Liver (tissue), 9 donors: Measurements from ENCODE around the gene STUM. TPM values are rescaled to one million over a fixed set of nuclear protein-coding genes. Genes with fewer than 3 reads are reported as not detected.

Experiments
- DNase-seq: peaks from one replicate; pipeline ENCODE4 v3.0.0-alpha.2; 2017; ENCODE audit warnings: low spot score
- H3K27ac ChIP-seq, 2 donors: one replicate each; pipeline ENCODE4 v1.7.0; 2013; ENCODE audit warnings: inconsistent platforms in 2 of 2, low read length in 2 of 2, control low read depth in 1 of 2, low read depth in 1 of 2, mild to moderate bottlenecking in 1 of 2
- H3K27me3 ChIP-seq, 4 donors: one replicate each; pipeline versions ENCODE4 v1.6.1 to v1.7.0; 2013; ENCODE audit warnings: low read length in 3 of 4, inconsistent platforms in 1 of 4, mild to moderate bottlenecking in 1 of 4, moderate library complexity in 1 of 4; ENCODE audit not compliant: control insufficient read depth in 4 of 4, insufficient read depth in 4 of 4
- H3K36me3 ChIP-seq, 4 donors: one replicate each; pipeline versions ENCODE4 v1.6.1 to v1.7.0; 2013; ENCODE audit warnings: low read length in 3 of 4, mild to moderate bottlenecking in 3 of 4, low read depth in 1 of 4, moderate library complexity in 1 of 4; ENCODE audit not compliant: control insufficient read depth in 4 of 4, insufficient read depth in 3 of 4
- H3K4me1 ChIP-seq, 4 donors: one replicate each; pipeline versions ENCODE4 v1.6.1 to v1.7.0; 2013; ENCODE audit warnings: low read length in 3 of 4, mild to moderate bottlenecking in 3 of 4, moderate library complexity in 1 of 4; ENCODE audit not compliant: control insufficient read depth in 4 of 4, insufficient read depth in 4 of 4
- H3K4me3 ChIP-seq, 3 donors: one replicate each; pipeline versions ENCODE4 v1.6.1 to v1.7.0; 2013; ENCODE audit warnings: low read length in 3 of 3, control low read depth in 1 of 3, low read depth in 1 of 3, mild to moderate bottlenecking in 1 of 3
- H3K9ac ChIP-seq, 2 donors: one replicate each; pipeline ENCODE4 v1.7.0; 2013; ENCODE audit warnings: low read length in 2 of 2, mild to moderate bottlenecking in 2 of 2, moderate library complexity in 2 of 2, control low read depth in 1 of 2, low read depth in 1 of 2
- H3K9me3 ChIP-seq, 4 donors: one replicate each; pipeline versions ENCODE4 v1.6.1 to v1.7.0; 2013; ENCODE audit warnings: low read length in 3 of 4; ENCODE audit not compliant: control insufficient read depth in 4 of 4
- EGR1 ChIP-seq, 2 donors: IDR thresholded peaks; 2 replicates each; pipeline ENCODE4 v1.6.1; 2016 to 2018; ENCODE audit warnings: antibody characterized with exemption in 2 of 2, low read depth in 2 of 2
- FOXA1 ChIP-seq: IDR thresholded peaks from 2 replicates; pipeline ENCODE4 v1.6.1; 2016; ENCODE audit warnings: antibody characterized with exemption
- FOXA2 ChIP-seq: IDR thresholded peaks from 2 replicates; pipeline ENCODE4 v1.6.1; 2016; ENCODE audit warnings: antibody characterized with exemption
- HNF4A ChIP-seq, 2 donors: conservative IDR thresholded peaks; 2 replicates each; pipeline ENCODE4 v1.6.1; 2016; ENCODE audit warnings: antibody characterized with exemption in 2 of 2, mild to moderate bottlenecking in 2 of 2
- RAD21 ChIP-seq, 2 donors: IDR thresholded peaks; 2 replicates each; pipeline ENCODE4 v1.6.1; 2016; ENCODE audit warnings: antibody characterized with exemption in 2 of 2, mild to moderate bottlenecking in 2 of 2
- RXRA ChIP-seq, 2 donors: IDR thresholded peaks; 2 replicates each; pipeline ENCODE4 v1.6.1; 2017 to 2018; ENCODE audit warnings: antibody characterized with exemption in 2 of 2, mild to moderate bottlenecking in 1 of 2
- YY1 ChIP-seq: IDR thresholded peaks from 2 replicates; pipeline ENCODE4 v1.6.1; 2016; ENCODE audit warnings: antibody characterized with exemption, mild to moderate bottlenecking
- WGBS: extraction: QIAGEN DNeasy Blood & Tissue Kit; methylation state at CpG from one replicate; pipeline ENCODE4 v1.1.7; 2013; 5-methylcytosine and 5-hydroxymethylcytosine counted together
- polyA plus RNA-seq, 2 donors: library from polyadenylated mRNA; stranded (reverse) in 1 of 2; unstranded in 1 of 2; fragments of 200-250 nt in 1 of 2; fragments of >200 nt in 1 of 2; fragmentation: Nextera tagmentation in 1 of 2; extraction: Ambion mirVana in 1 of 2; gene quantifications; one replicate each; pipeline versions ENCODE4 v1.2.1 to v1.2.3, GENCODE V29; 2013 to 2015
- total RNA-seq, 2 donors: library from RNA; depleted of rRNA; stranded (reverse); fragments of >200 nt; gene quantifications; one replicate each; pipeline ENCODE4 v1.2.3, GENCODE V29; 2014
- TF ChIP-seq, protein P1 (sequence below): fragments of 150-350 bp; IDR thresholded peaks from 2 replicates; pipeline ENCODE4 v1.5.1; 2017; ENCODE audit warnings: improper control_type of control experiment, low read depth, low read length; ENCODE audit not compliant: missing input control
- TF ChIP-seq, protein P2 (sequence below): IDR thresholded peaks from 2 replicates; pipeline ENCODE4 v1.6.1; 2016; ENCODE audit warnings: antibody characterized with exemption, mild to moderate bottlenecking
- TF ChIP-seq, protein P3 (sequence below): IDR thresholded peaks from 2 replicates; pipeline ENCODE4 v1.6.1; 2016; ENCODE audit warnings: antibody characterized with exemption
- TF ChIP-seq, protein P4 (sequence below): IDR thresholded peaks from 2 replicates; pipeline ENCODE4 v1.6.1; 2016; ENCODE audit warnings: antibody characterized with exemption
- donor health status: healthy.
- donor health status: healthy.
- donor health status: healthy.
- donor health status: healthy.
- donor health status: healthy.

The STUM gene
- total and polyA plus RNA-seq, 4 donors = 0.03 to 0.14 (median 0.07) TPM

DNA sequence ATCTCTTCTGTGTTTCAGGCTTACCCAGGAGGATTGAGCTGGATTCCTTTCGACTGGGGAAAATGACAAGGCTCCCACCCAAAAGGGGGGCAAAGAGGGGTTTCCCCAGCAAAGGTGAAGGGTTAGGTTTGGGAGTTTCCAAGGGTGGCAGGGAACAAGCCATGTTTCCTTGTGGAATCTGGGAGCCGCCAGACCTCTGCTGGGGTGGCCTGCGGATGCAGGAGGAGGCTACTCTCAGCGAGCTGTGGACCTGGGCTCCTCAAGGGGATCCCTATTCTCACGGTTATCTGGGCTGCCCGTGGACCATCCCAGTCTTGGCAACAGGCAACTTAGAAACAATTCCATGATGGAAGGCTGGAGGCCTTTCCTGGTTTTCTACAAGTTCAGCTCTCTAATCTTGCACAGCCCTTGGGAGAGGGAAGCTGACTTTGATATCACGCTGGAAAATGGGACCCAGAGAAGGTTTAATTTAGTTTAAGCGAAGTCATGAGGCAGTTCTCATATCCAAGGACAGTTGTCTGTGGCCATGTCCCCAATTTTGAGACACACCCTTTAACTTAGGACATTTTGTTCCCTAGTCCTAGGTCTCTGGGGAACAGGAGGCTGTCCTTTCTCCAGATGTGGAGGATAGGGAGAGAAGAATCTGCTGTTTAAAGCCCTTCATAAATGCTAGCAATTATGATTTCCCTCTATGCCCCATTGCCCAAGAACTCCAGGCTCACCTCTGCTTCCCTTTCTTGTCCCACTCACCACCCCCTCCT, 24.7 kb upstream of the STUM start:
- WGBS = 86% methylated on average over 8 of the region's 8 CpGs
- Histone ChIP-seq H3K36me3 (no peaks in the 10 kb centered on the region), H3K9me3 (peaks cover 0 to 13% (median under 1%) of the 10 kb centered on the region in 4 donors), H3K4me1 (no peaks in the 10 kb centered on the region), H3K27me3 (peaks cover 0 to 3% (median 0%) of the 10 kb centered on the region in 4 donors), H3K27ac (no peak overlapping the region), H3K4me3 (no peak overlapping the region), H3K9ac (no peak overlapping the region)
- TF ChIP-seq, protein P1, sequence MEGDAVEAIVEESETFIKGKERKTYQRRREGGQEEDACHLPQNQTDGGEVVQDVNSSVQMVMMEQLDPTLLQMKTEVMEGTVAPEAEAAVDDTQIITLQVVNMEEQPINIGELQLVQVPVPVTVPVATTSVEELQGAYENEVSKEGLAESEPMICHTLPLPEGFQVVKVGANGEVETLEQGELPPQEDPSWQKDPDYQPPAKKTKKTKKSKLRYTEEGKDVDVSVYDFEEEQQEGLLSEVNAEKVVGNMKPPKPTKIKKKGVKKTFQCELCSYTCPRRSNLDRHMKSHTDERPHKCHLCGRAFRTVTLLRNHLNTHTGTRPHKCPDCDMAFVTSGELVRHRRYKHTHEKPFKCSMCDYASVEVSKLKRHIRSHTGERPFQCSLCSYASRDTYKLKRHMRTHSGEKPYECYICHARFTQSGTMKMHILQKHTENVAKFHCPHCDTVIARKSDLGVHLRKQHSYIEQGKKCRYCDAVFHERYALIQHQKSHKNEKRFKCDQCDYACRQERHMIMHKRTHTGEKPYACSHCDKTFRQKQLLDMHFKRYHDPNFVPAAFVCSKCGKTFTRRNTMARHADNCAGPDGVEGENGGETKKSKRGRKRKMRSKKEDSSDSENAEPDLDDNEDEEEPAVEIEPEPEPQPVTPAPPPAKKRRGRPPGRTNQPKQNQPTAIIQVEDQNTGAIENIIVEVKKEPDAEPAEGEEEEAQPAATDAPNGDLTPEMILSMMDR = no peak
- TF ChIP-seq HNF4A (conservative IDR thresholded peaks at IDR 0.05) (no peak), YY1 (no peak), FOXA1 (no peak), RAD21 (IDR thresholded peaks at IDR 0.05) (no peak), EGR1 (IDR thresholded peaks at IDR 0.05; ENCODE audit: low read depth in 2 of 2) (no peak), FOXA2 (no peak), RXRA (IDR thresholded peaks at IDR 0.05) (no peak)
- TF ChIP-seq, protein P2, sequence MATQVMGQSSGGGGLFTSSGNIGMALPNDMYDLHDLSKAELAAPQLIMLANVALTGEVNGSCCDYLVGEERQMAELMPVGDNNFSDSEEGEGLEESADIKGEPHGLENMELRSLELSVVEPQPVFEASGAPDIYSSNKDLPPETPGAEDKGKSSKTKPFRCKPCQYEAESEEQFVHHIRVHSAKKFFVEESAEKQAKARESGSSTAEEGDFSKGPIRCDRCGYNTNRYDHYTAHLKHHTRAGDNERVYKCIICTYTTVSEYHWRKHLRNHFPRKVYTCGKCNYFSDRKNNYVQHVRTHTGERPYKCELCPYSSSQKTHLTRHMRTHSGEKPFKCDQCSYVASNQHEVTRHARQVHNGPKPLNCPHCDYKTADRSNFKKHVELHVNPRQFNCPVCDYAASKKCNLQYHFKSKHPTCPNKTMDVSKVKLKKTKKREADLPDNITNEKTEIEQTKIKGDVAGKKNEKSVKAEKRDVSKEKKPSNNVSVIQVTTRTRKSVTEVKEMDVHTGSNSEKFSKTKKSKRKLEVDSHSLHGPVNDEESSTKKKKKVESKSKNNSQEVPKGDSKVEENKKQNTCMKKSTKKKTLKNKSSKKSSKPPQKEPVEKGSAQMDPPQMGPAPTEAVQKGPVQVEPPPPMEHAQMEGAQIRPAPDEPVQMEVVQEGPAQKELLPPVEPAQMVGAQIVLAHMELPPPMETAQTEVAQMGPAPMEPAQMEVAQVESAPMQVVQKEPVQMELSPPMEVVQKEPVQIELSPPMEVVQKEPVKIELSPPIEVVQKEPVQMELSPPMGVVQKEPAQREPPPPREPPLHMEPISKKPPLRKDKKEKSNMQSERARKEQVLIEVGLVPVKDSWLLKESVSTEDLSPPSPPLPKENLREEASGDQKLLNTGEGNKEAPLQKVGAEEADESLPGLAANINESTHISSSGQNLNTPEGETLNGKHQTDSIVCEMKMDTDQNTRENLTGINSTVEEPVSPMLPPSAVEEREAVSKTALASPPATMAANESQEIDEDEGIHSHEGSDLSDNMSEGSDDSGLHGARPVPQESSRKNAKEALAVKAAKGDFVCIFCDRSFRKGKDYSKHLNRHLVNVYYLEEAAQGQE = no peak
- TF ChIP-seq, protein P3, sequence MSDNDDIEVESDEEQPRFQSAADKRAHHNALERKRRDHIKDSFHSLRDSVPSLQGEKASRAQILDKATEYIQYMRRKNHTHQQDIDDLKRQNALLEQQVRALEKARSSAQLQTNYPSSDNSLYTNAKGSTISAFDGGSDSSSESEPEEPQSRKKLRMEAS = no peak
- no peak for DNase-seq

DNA sequence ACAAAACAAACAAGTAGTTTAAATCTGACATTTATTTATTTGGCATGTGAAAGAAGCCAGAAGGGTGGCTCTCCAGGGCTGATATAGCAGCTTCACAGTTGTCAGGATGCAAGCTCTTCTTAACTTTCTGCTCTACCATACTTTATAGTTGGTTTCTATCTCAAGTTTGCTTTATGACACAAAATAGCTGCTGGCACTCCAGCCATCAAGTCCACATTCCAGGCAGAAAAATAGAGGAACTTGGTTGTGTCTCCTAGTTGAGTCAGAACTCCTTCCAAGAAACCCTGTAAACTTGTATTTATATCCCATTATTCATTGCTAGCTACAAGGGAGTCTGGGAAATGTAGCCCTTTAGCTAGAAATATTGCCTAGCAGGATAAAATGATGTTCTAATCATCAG, 24.0 kb upstream of the STUM start:
- Histone ChIP-seq H3K4me1 (no peaks in the 10 kb centered on the region), H3K36me3 (no peaks in the 10 kb centered on the region), H3K9ac (no peak overlapping the region), H3K4me3 (no peak overlapping the region), H3K27me3 (peaks cover 0 to 6% (median 0%) of the 10 kb centered on the region in 4 donors), H3K9me3 (peaks cover 0 to 13% (median under 1%) of the 10 kb centered on the region in 4 donors), H3K27ac (no peak overlapping the region)
- no peak for DNase-seq
- TF ChIP-seq, protein P3 = no peak
- TF ChIP-seq, protein P4, sequence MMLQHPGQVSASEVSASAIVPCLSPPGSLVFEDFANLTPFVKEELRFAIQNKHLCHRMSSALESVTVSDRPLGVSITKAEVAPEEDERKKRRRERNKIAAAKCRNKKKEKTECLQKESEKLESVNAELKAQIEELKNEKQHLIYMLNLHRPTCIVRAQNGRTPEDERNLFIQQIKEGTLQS = no peak
